ENCODE measurements around the gene TESK2. TPM values are rescaled to one million over a fixed set of nuclear protein-coding genes. Genes with fewer than 3 reads are reported as not detected.
"Not testable (repeated sequence)": the region's sequence is repeated elsewhere in the genome, so short reads cannot be mapped to it uniquely, and the experiment has no call there.

The TESK2 gene
- polyA plus RNA-seq, 3 donors = 3.9 to 13.1 (median 4.1) TPM

DNA sequence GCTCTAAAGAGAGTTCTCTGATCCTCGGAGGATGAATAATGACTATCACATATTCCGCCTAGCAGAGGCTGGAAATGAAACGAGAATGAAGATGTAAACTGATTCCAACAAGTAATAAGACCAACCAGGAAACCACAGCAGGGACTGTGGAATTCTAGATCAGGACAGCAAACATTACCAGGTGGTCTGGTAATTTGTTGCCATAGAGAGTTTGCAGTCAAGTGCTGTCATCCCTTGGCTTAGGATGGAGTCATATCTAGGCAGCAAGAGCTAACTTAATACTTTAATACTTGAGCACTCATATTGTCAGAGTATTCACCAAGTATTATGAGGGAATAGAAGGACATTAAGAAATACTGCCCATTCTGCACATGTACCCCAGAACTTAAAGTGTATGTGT lies 105.7 kb downstream of the TESK2 start:
- Histone ChIP-seq H3K4me3 (replicated peaks in 1 of 3; ENCODE audit: low read depth in 2 of 3, low read length in 3 of 3) (no peak overlapping the region), H3K9ac (ENCODE audit: insufficient read depth, low read length, poor library complexity, severe bottlenecking) (no peak overlapping the region), H3K27me3 (ENCODE audit: control insufficient read depth in 2 of 2, insufficient read depth in 2 of 2, low read length in 2 of 2) (no peaks in the 10 kb centered on the region), H3K9me3 (replicated peaks in 1 of 2; ENCODE audit: control insufficient read depth in 1 of 2, insufficient read depth in 1 of 2, low read length in 2 of 2) (no peaks in the 10 kb centered on the region), H2AFZ (ENCODE audit: insufficient read depth, low read depth, low read length, poor library complexity, severe bottlenecking) (no peak overlapping the region), H3K4me1 (ENCODE audit: control insufficient read depth in 1 of 2, insufficient read depth in 2 of 2, low read length in 2 of 2) (no peaks in the 10 kb centered on the region), H4K20me1 (ENCODE audit: insufficient read depth, low read length) (no peaks in the 10 kb centered on the region), H3K4me2 (replicated peaks; ENCODE audit: extremely low read depth, low read length, poor library complexity, severe bottlenecking) (no peak overlapping the region), H3K27ac (ENCODE audit: low read depth in 1 of 2, low read length in 2 of 2) (no peak overlapping the region), H3K79me2 (ENCODE audit: insufficient read depth, low read length) (no peaks in the 10 kb centered on the region), H3K36me3 (replicated peaks in 1 of 2; ENCODE audit: control insufficient read depth in 1 of 2, insufficient read depth in 2 of 2, low read length in 2 of 2) (peaks cover 0 to 7% of the 10 kb centered on the region in 2 donors)
- H3K27me3 Mint-ChIP-seq (ENCODE audit: low read depth in 3 of 3) = no peaks in the 10 kb centered on the region
- H3K36me3 Mint-ChIP-seq = peaks cover 0 to 4% of the 10 kb centered on the region in 2 donors
- WGBS (ENCODE audit: insufficient coverage) = no CpG with 5 or more reads among the region's 3 CpGs
- H3K4me1 Mint-ChIP-seq = no peaks in the 10 kb centered on the region
- no peak for DNase-seq
- H3K27ac Mint-ChIP-seq = no peak overlapping the region
- intact Hi-C loops (cut with micrococcal nuclease) = no loop called here
- peaks cover 0 to 5% (median 0%) of the 10 kb centered on the region in 7 donors for H3K9me3 Mint-ChIP-seq
- TF ChIP-seq, protein P1, sequence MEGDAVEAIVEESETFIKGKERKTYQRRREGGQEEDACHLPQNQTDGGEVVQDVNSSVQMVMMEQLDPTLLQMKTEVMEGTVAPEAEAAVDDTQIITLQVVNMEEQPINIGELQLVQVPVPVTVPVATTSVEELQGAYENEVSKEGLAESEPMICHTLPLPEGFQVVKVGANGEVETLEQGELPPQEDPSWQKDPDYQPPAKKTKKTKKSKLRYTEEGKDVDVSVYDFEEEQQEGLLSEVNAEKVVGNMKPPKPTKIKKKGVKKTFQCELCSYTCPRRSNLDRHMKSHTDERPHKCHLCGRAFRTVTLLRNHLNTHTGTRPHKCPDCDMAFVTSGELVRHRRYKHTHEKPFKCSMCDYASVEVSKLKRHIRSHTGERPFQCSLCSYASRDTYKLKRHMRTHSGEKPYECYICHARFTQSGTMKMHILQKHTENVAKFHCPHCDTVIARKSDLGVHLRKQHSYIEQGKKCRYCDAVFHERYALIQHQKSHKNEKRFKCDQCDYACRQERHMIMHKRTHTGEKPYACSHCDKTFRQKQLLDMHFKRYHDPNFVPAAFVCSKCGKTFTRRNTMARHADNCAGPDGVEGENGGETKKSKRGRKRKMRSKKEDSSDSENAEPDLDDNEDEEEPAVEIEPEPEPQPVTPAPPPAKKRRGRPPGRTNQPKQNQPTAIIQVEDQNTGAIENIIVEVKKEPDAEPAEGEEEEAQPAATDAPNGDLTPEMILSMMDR (IDR thresholded peaks at IDR 0.05) = no peak
- no peak overlapping the region for H3K4me3 Mint-ChIP-seq

DNA sequence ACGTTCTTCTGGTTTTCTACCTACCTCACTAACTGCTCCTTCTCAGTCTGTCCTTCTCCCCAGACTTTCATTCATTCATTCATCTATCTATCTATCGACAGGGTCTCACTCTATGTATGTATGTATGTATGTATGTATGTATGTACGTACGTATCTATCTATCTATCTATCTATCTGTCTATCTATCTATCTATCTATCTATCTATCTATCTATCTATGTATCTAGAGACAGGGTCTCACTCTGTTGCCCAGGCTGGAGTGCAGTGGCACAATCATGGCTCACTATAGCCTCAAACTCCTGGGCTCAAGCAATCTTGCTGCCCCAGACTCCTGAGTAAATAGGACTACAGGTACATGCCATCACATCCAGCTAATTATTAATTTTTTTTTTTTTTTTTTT lies 106.8 kb downstream of the TESK2 start:
- no CpG with 5 or more reads among the region's 4 CpGs for WGBS (ENCODE audit: insufficient coverage)
- not testable (repeated sequence) for H3K27me3 Mint-ChIP-seq (ENCODE audit: low read depth in 3 of 3)

More for the DNA sequence above, 106.8 kb downstream of the TESK2 start:
- H2AFZ ChIP-seq (ENCODE audit: insufficient read depth, low read depth, low read length, poor library complexity, severe bottlenecking); H3K4me3 Mint-ChIP-seq; H3K27ac ChIP-seq (ENCODE audit: low read depth in 1 of 2, low read length in 2 of 2); H3K4me3 ChIP-seq (replicated peaks in 1 of 3; ENCODE audit: low read depth in 2 of 3, low read length in 3 of 3); H3K9me3 Mint-ChIP-seq; H3K4me2 ChIP-seq (replicated peaks; ENCODE audit: extremely low read depth, low read length, poor library complexity, severe bottlenecking); DNase-seq; H4K20me1 ChIP-seq (ENCODE audit: insufficient read depth, low read length); H3K36me3 ChIP-seq (replicated peaks in 1 of 2; ENCODE audit: control insufficient read depth in 1 of 2, insufficient read depth in 2 of 2, low read length in 2 of 2); H3K9me3 ChIP-seq (replicated peaks in 1 of 2; ENCODE audit: control insufficient read depth in 1 of 2, insufficient read depth in 1 of 2, low read length in 2 of 2); H3K27me3 ChIP-seq (ENCODE audit: control insufficient read depth in 2 of 2, insufficient read depth in 2 of 2, low read length in 2 of 2); H3K4me1 Mint-ChIP-seq; H3K4me1 ChIP-seq (ENCODE audit: control insufficient read depth in 1 of 2, insufficient read depth in 2 of 2, low read length in 2 of 2); intact Hi-C loops (cut with micrococcal nuclease); H3K36me3 Mint-ChIP-seq; H3K9ac ChIP-seq (ENCODE audit: insufficient read depth, low read length, poor library complexity, severe bottlenecking); H3K79me2 ChIP-seq (ENCODE audit: insufficient read depth, low read length): not testable (repeated sequence)
- peak overlapping the region in 1 of 7 donors; percentile 31 for H3K27ac Mint-ChIP-seq

All from CD14-positive monocyte (primary cell).